HCT116 (cell line): ENCODE measurements around the gene NAB1. TPM values are rescaled to one million over a fixed set of nuclear protein-coding genes. Genes with fewer than 3 reads are reported as not detected.

Experiments
- ATAC-seq: fragments of 200-7000 bp; cut with Tn5 transposase; 2 replicates; pipeline ENCODE4 v1.9.1; 2020; ENCODE audit warnings: mild to moderate bottlenecking, moderate library complexity
- BruUV-seq: library from RNA; stranded (reverse); fragments of 400-500 nt; replicated peaks from 2 replicates; lab custom pipeline; 2021; lab: Mats Ljungman, UMichigan
- CTCF ChIA-PET: fragments of 300-600 bp; sonication (Branson Sonifier 250); formaldehyde crosslinking; loops from one replicate; lab custom pipeline; 2021; ENCODE audit warnings: antibody characterized with exemption; lab: Charles Lee
- POLR2A ChIA-PET: fragments of 300-600, 350-600 bp; sonication (Branson Sonifier 250); formaldehyde crosslinking; loops from one replicate; lab custom pipeline; 2021; ENCODE audit warnings: antibody characterized with exemption; lab: Charles Lee
- RAD21 ChIA-PET, 2 experiments: fragments of 300-600 bp; sonication (Branson Sonifier 250); formaldehyde crosslinking; loops; one replicate each; lab custom pipeline; 2023; ENCODE audit warnings: low total read pairs in 2 of 2; ENCODE audit not compliant: uncharacterized antibody in 2 of 2, unreplicated experiment in 2 of 2, low non-redundant PET in 1 of 2; lab: Charles Lee
- DNase-seq: peaks from one replicate; pipeline ENCODE4 v3.0.0-alpha.2; 2010; ENCODE audit warnings: low read depth, low spot score
- H2AFZ ChIP-seq: fragments of 200-600 bp; shearing (Covaris generic), sonication (generic); 2 replicates; pipeline ENCODE4 v1.6.1; 2017; ENCODE audit warnings: low read depth, mixed run types, mixed read lengths, antibody characterized with exemption, low read length; ENCODE audit not compliant: poor library complexity, severe bottlenecking
- H3K27ac ChIP-seq: 2 replicates; pipeline ENCODE4 v1.5.1; 2012; ENCODE audit warnings: low read depth, low read length
- H3K27me3 ChIP-seq: fragments of 200-600 bp; sonication (generic); 2 replicates; pipeline ENCODE4 v1.6.1; 2016; ENCODE audit warnings: mixed run types, low read length, mixed read lengths; ENCODE audit not compliant: insufficient read depth
- H3K36me3 ChIP-seq, 2 experiments: fragments of 200-500 bp in 1 of 2; fragments of 200-600 bp in 1 of 2; sonication (Bioruptor generic) in 1 of 2; sonication (generic) in 1 of 2; 2 replicates each; pipeline versions ENCODE4 v1.5.1 to v1.6.1; 2014 to 2016; ENCODE audit warnings: low read length in 2 of 2, inconsistent platforms in 1 of 2, mixed read lengths in 1 of 2, mixed run types in 1 of 2; ENCODE audit not compliant: insufficient read depth in 2 of 2, control insufficient read depth in 1 of 2
- H3K4me1 ChIP-seq, 2 experiments: fragments of 200-600 bp in 1 of 2; sonication (generic) in 1 of 2; 2 replicates each; pipeline versions ENCODE4 v1.5.1 to v1.6.1; 2012 to 2017; ENCODE audit warnings: low read length in 2 of 2, inconsistent platforms in 1 of 2, mild to moderate bottlenecking in 1 of 2, mixed read lengths in 1 of 2, mixed run types in 1 of 2, moderate library complexity in 1 of 2; ENCODE audit not compliant: insufficient read depth in 2 of 2, control insufficient read depth in 1 of 2
- H3K4me2 ChIP-seq: fragments of 200-600 bp; sonication (generic); 2 replicates; pipeline ENCODE4 v1.6.1; 2017; ENCODE audit warnings: mixed run types, low read length, mixed read lengths
- H3K4me3 ChIP-seq, 2 experiments: fragments of 200-600 bp in 1 of 2; sonication (generic) in 1 of 2; replicated peaks in 1 of 2; 2 replicates each; pipeline ENCODE4 v1.5.1; 2011 to 2016; ENCODE audit warnings: low read length in 2 of 2, control low read depth in 1 of 2, low read depth in 1 of 2, mild to moderate bottlenecking in 1 of 2, mixed read lengths in 1 of 2, mixed run types in 1 of 2
- H3K79me2 ChIP-seq: fragments of 200-600 bp; sonication (generic); 2 replicates; pipeline ENCODE4 v1.6.1; 2017; ENCODE audit warnings: mild to moderate bottlenecking, mixed run types, low read length, moderate library complexity, mixed read lengths; ENCODE audit not compliant: insufficient read depth
- H3K9ac ChIP-seq: fragments of 200-600 bp; sonication (generic); 2 replicates; pipeline ENCODE4 v1.6.1; 2016; ENCODE audit warnings: low read length, mixed read lengths
- H3K9me2 ChIP-seq: fragments of 200-600 bp; sonication (generic), shearing (Covaris generic); 2 replicates; pipeline ENCODE4 v1.6.1; 2017; ENCODE audit warnings: mixed run types, mild to moderate bottlenecking, moderate library complexity; ENCODE audit not compliant: insufficient read depth
- H3K9me3 ChIP-seq, 2 experiments: fragments of 200-500 bp in 1 of 2; fragments of 200-600 bp in 1 of 2; sonication (Bioruptor generic) in 1 of 2; sonication (generic) in 1 of 2; 2 replicates each; pipeline ENCODE4 v1.6.1; 2014 to 2017; ENCODE audit warnings: low read length in 2 of 2, mixed read lengths in 2 of 2, inconsistent platforms in 1 of 2, low read depth in 1 of 2, mild to moderate bottlenecking in 1 of 2, mixed run types in 1 of 2, moderate library complexity in 1 of 2; ENCODE audit not compliant: control insufficient read depth in 1 of 2, insufficient read depth in 1 of 2
- H4K20me1 ChIP-seq: fragments of 200-600 bp; sonication (generic), shearing (Covaris generic); 2 replicates; pipeline ENCODE4 v1.6.1; 2017; ENCODE audit warnings: mixed run types, mild to moderate bottlenecking, moderate library complexity; ENCODE audit not compliant: insufficient read depth
- CEBPB ChIP-seq: IDR thresholded peaks from 2 replicates; pipeline ENCODE4 v1.6.1; 2012; ENCODE audit warnings: low read depth
- CTCF ChIP-seq, 3 experiments: fragments of 200-600 bp in 1 of 3; sonication (generic) in 1 of 3; IDR thresholded peaks in 2 of 3; conservative IDR thresholded peaks in 1 of 3; 2 replicates each; pipeline ENCODE4 v1.5.1; 2012 to 2017; ENCODE audit warnings: low read depth in 2 of 3, low read length in 2 of 3, antibody characterized with exemption in 1 of 3, borderline replicate concordance in 1 of 3, control low read depth in 1 of 3, mild to moderate bottlenecking in 1 of 3, mixed read lengths in 1 of 3, mixed run types in 1 of 3, moderate library complexity in 1 of 3; ENCODE audit not compliant: insufficient read depth in 1 of 3
- EGR1 ChIP-seq: IDR thresholded peaks from 2 replicates; pipeline ENCODE4 v1.6.1; 2012; ENCODE audit warnings: low read depth
- EZH2 ChIP-seq: fragments of 200-600 bp; sonication (generic); IDR thresholded peaks from 2 replicates; pipeline ENCODE4 v1.6.1; 2017; ENCODE audit warnings: antibody characterized with exemption, mixed run types
- EZH2phosphoT487 ChIP-seq: fragments of 200-600 bp; IDR thresholded peaks from 2 replicates; pipeline ENCODE4 v1.6.1; 2018; ENCODE audit warnings: antibody characterized with exemption, borderline replicate concordance
- FOSL1 ChIP-seq: IDR thresholded peaks from 2 replicates; pipeline ENCODE4 v1.6.1; 2012; ENCODE audit warnings: low read depth
- JUND ChIP-seq: IDR thresholded peaks from 2 replicates; pipeline ENCODE4 v1.6.1; 2012
- POLR2A ChIP-seq: IDR thresholded peaks from 2 replicates; pipeline ENCODE4 v1.7.0; 2011; ENCODE audit warnings: borderline replicate concordance; ENCODE audit not compliant: insufficient read depth, insufficient read length; ENCODE audit errors: extremely low read depth
- RAD21 ChIP-seq: IDR thresholded peaks from 2 replicates; pipeline ENCODE4 v1.6.1; 2012; ENCODE audit warnings: low read depth, mild to moderate bottlenecking
- REST ChIP-seq: IDR thresholded peaks from 2 replicates; pipeline ENCODE4 v1.6.1; 2012; ENCODE audit warnings: low read depth
- SP1 ChIP-seq: IDR thresholded peaks from 2 replicates; pipeline ENCODE4 v1.6.1; 2012; ENCODE audit warnings: low read depth
- SRF ChIP-seq: IDR thresholded peaks from 2 replicates; pipeline ENCODE4 v1.6.1; 2012; ENCODE audit warnings: low read depth
- TCF7L2 ChIP-seq: IDR thresholded peaks from 2 replicates; pipeline ENCODE4 v1.7.0; 2011; ENCODE audit warnings: borderline replicate concordance, inconsistent platforms; ENCODE audit not compliant: insufficient read depth, insufficient read length; ENCODE audit errors: extremely low read depth
- YY1 ChIP-seq: IDR thresholded peaks from 2 replicates; pipeline ENCODE4 v1.6.1; 2011; ENCODE audit warnings: low read length, low read depth, moderate library complexity, mild to moderate bottlenecking; ENCODE audit not compliant: insufficient replicate concordance; ENCODE audit errors: extremely low read depth
- ZBTB33 ChIP-seq: IDR thresholded peaks from 2 replicates; pipeline ENCODE4 v1.6.1; 2011; ENCODE audit warnings: mild to moderate bottlenecking, low read length, moderate library complexity; ENCODE audit not compliant: insufficient replicate concordance; ENCODE audit errors: extremely low read depth
- ZFX ChIP-seq: fragments of 450-650 bp; IDR thresholded peaks from 2 replicates; pipeline ENCODE4 v1.6.1; 2017
- ZNF274 ChIP-seq: fragments of 200-500 bp; sonication (Bioruptor generic); IDR thresholded peaks from 2 replicates; pipeline ENCODE4 v1.6.1; 2014; ENCODE audit warnings: mild to moderate bottlenecking, low read depth, low read length, inconsistent platforms
- intact Hi-C: fragments of 100-400 bp; cut with micrococcal nuclease; formaldehyde crosslinking; loops from 2 replicates; pipeline ENCODE4 v1.10.0; 2022
- total RNA-seq: library from RNA; stranded (reverse); gene quantifications from one replicate; pipeline ENCODE4 v1.2.1, GENCODE V29; 2021; ENCODE audit not compliant: unreplicated experiment
- TF ChIP-seq, protein P1 (sequence below): IDR thresholded peaks from 2 replicates; pipeline ENCODE4 v1.6.1; 2012

Gene NAB1
- total RNA-seq, 1 experiment from 2014 or later: 43.8 TPM

GRCh38 chr2:190717764-190718651 is 69.1 kb downstream of the NAB1 start:
- Histone ChIP-seq H3K36me3 (no peaks in the 10 kb centered on the region), H3K27ac (no peak overlapping the region), H3K9me3 (no peaks in the 10 kb centered on the region), H3K27me3 (no peaks in the 10 kb centered on the region), H2AFZ (peak overlapping the region; percentile 75), H3K79me2 (no peaks in the 10 kb centered on the region), H3K4me1 (peaks cover 12 to 65% of the 10 kb centered on the region in 2 experiments), H3K4me2 (peak overlapping the region; percentile 69), H3K4me3 (peak overlapping the region in 1 of 2 experiments; percentile 38; a peak in 1 of 4 replicates), H4K20me1 (no peaks in the 10 kb centered on the region), H3K9ac (peak overlapping the region; percentile 49; the same call in 1 of the 2 replicates), H3K9me2 (no peaks in the 10 kb centered on the region)
- ChIA-PET CTCF (no interaction called here), RAD21 (no interaction called here), POLR2A (no interaction called here)
- intact Hi-C loops: no loop called here
- BruUV-seq: no TSS peak
- DNase-seq: no peak
- no peak for ATAC-seq
- no peak for TF ChIP-seq FOSL1
- no peak for TF ChIP-seq EZH2phosphoT487
- no peak for TF ChIP-seq CEBPB
- TF ChIP-seq, protein P1, sequence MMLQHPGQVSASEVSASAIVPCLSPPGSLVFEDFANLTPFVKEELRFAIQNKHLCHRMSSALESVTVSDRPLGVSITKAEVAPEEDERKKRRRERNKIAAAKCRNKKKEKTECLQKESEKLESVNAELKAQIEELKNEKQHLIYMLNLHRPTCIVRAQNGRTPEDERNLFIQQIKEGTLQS: no peak
- TF ChIP-seq JUND: no peak
- TF ChIP-seq EGR1: no peak
- TF ChIP-seq TCF7L2: no peak
- TF ChIP-seq EZH2: no peak
- TF ChIP-seq SP1: no peak
- TF ChIP-seq RAD21: no peak
- no peak for TF ChIP-seq CTCF (IDR thresholded peaks at IDR 0.05 in 2 of 3, conservative IDR thresholded peaks at IDR 0.05 in 1 of 3; ENCODE audit: borderline replicate concordance in 1 of 3, insufficient read depth in 1 of 3, low read depth in 2 of 3, low read length in 2 of 3)
- no peak for TF ChIP-seq POLR2A
- TF ChIP-seq ZNF274: no peak
- TF ChIP-seq REST: no peak
- TF ChIP-seq ZFX: no peak
- TF ChIP-seq YY1: no peak
- TF ChIP-seq ZBTB33: no peak
- no peak for TF ChIP-seq SRF
- TF ChIP-seq, all 23 proteins: peak for 0
